Coronary artery (tissue), 2 donors: ENCODE measurements around the gene HEBP1.

ENCODE experiments used
- DNase-seq: peaks from one replicate; pipeline ENCODE4 v3.0.0-alpha.2; 2017; ENCODE audit warnings: low spot score
- H3K27ac ChIP-seq, 2 donors: fragments of 200-600 bp; sonication (generic); one replicate each; pipeline ENCODE4 v1.5.1; 2016 to 2019
- H3K4me3 ChIP-seq: fragments of 200-600 bp; sonication (generic); 2 replicates; pipeline ENCODE4 v1.5.1; 2016; ENCODE audit warnings: mild to moderate bottlenecking, moderate library complexity
- TF ChIP-seq, protein P1 (sequence below): fragments of 200-600 bp; sonication (generic); IDR thresholded peaks from one replicate; pipeline ENCODE4 v1.5.1; 2019; ENCODE audit warnings: antibody characterized with exemption

The HEBP1 gene

DNA sequence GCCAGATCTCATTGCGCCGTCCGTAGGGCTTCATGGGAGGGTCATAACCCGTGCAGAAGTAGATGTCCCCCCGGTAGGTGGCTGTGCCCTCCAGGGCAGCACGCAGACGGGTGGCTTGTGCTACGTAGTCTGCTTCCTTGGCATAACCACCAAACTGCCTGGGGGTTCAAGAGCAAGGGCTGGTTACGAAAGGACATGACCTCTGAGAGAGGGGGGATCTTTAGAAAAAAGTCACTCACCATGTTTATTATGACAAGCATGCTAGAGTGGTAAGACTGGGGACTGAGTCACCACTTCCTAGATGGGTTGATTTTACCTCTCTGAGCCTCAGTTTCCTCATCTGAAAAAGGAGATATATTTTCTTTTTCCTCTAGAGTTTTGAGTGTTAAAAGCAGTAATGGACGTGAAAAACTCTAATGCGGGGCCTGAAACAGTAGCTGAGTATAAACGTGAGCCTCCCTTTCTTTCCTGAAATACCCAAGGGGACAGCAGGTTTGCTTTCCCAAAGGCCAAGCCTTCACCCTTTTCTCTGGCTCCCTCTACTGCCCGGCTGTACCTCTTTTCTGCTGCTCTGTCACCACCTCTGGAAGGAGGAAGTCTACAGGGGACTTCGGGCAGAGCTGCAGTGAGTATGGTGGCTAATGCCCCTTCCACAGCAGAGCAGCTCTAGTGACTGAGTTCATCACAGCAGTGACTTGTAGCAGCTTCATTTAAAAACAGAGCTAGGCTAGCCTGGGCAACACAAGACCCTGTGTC is 24.6 kb downstream of the HEBP1 start:
- TF ChIP-seq, protein P1, sequence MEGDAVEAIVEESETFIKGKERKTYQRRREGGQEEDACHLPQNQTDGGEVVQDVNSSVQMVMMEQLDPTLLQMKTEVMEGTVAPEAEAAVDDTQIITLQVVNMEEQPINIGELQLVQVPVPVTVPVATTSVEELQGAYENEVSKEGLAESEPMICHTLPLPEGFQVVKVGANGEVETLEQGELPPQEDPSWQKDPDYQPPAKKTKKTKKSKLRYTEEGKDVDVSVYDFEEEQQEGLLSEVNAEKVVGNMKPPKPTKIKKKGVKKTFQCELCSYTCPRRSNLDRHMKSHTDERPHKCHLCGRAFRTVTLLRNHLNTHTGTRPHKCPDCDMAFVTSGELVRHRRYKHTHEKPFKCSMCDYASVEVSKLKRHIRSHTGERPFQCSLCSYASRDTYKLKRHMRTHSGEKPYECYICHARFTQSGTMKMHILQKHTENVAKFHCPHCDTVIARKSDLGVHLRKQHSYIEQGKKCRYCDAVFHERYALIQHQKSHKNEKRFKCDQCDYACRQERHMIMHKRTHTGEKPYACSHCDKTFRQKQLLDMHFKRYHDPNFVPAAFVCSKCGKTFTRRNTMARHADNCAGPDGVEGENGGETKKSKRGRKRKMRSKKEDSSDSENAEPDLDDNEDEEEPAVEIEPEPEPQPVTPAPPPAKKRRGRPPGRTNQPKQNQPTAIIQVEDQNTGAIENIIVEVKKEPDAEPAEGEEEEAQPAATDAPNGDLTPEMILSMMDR = no peak
- Histone ChIP-seq H3K4me3 (no peak overlapping the region), H3K27ac (peak overlapping the region; percentile 65 to 80)
- no peak for DNase-seq

DNA sequence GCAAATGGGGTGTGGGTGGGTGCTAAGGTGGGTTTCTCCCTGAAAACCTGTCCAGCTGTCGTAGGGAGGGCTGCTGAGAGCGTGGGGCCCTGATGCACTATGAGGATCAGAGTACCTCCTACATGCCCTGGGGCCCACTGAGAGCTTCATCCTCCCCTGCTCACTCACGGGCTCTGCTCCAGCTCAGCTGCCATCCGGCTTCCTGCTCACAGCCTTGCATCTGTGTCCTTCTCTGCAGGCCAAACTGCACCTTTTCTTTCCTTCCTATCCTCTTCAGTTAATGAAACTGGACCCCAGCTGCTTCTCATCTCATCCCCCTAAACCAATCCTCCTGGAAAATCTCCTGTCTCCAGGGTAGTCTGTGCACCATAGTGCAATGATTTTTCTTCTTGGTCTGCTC is 25.9 kb downstream of the HEBP1 start:
- Histone ChIP-seq H3K27ac (no peak overlapping the region), H3K4me3 (no peak overlapping the region)
- no peak for DNase-seq
- TF ChIP-seq, protein P1 = no peak

DNA sequence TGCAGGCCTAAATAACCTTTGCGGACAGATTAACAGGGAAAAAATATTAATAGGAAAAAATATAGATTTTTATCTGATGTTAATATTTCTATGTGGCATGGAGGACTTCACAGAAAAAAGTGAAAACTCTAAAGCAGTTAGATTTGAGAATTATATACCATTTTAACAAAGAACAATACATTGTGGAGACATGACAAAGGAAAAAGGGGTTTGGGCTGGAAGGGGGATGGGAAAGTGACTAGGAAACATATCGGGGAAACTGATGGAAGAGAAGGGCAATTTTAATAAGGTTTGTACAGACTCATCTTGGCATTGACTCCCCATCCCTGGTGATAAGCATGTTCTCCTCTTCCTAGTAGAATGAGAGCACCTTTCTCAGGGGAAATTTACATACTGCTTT is 27.0 kb downstream of the HEBP1 start:
- no peak for DNase-seq
- Histone ChIP-seq H3K27ac (no peak overlapping the region), H3K4me3 (no peak overlapping the region)
- TF ChIP-seq, protein P1 = no peak

DNA sequence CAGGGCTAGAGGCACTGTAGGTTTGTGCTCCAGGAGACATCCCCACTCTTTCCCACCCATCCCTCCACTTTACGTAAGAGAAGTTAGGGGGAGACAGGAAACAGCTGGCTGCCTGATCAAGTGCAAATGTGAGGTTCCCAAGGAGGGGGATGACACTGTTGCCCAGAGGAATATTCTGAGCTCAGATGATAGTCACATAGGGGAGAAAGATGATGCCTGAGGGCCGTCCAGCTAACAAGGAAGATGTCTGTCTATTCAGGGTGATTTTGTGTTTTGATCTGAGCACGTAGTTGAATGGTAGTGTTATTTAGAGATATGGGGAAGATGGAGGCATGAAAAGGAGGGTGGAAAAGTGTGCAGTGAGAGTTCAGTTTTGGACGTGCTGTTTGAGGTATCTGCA is 34.2 kb downstream of the HEBP1 start:
- TF ChIP-seq, protein P1 = no peak
- H3K4me3 ChIP-seq = no peak overlapping the region
- DNase-seq = no peak
- H3K27ac ChIP-seq = no peak overlapping the region

DNA sequence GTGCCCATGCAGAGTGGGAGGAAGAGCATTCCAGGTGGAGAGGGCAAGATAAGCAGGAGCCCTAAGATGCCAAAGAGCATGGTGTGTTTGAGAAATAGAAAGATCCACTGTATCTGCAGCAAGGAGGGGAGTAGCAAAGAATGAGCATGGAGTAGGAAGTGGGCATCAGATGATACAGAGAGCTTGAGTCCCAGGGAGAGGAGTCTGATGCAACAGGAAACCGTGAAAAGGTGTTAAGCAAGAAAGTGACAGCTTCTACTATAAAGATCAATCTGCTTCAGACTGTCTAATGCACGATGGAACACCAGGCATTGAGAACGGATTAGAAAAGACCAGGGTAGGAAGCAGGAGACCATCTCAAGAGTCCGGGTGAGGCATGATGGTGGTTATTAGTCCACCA is 35.8 kb downstream of the HEBP1 start:
- DNase-seq = no peak
- no peak overlapping the region for H3K4me3 ChIP-seq
- H3K27ac ChIP-seq = no peak overlapping the region
- TF ChIP-seq, protein P1 = no peak

DNA sequence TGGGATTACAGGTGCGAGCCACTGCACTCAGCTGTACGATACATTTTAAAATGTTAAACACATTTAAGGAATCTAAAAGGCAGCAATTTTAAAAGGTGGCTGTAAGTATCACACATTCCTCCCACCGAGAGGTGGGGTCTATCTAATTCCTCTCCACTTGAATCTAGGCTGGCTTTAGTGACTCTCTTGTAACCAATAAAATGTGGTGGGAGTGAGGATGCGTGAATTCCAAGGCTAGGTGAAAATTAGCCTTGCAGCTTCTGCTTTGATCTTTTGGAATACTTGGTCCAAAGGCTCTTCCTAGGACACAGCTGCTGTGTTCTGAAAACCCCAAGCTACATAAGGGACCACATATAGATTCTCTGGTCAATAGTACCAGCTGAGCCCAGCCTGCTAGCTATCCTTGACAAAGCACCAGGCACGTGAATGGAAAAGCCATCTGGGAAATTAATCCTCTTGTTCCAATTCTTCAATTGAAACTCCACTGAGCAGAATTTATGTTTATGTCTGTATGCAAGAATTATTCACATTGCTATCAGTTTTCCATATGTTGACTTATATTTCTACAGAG is 39.3 kb downstream of the HEBP1 start:
- DNase-seq = no peak
- TF ChIP-seq, protein P1 = no peak
- H3K27ac ChIP-seq = no peak overlapping the region
- no peak overlapping the region for H3K4me3 ChIP-seq

DNA sequence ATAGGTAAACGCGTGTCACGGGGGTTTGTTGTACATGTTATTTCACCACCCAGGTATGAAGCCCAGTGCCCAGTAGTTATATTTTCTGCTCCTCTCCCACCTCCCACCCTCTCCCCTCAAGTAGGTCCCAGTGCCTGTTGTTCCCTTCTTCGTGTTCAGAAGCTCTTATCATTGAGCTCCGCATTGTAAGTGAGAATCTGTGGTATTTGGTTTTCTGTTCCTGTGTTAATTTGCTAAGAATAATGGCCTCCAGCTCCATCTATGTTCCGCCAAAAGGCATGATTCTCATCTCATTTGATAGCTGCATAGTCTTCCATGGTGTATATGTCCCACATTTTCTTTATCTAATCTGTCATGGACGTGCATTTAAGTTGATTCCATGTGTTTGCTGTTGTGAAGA is 41.2 kb downstream of the HEBP1 start:
- H3K4me3 ChIP-seq = no peak overlapping the region
- TF ChIP-seq, protein P1 = no peak
- DNase-seq = no peak

More for the DNA sequence above, 41.2 kb downstream of the HEBP1 start:
- H3K27ac ChIP-seq = no peak overlapping the region
